NCI-H2029 treated with DMSO at 0.1 percent for 48 hours (cell line): ENCODE measurements around the gene PPID.
A peak's percentile ranks its signal among the peaks of the same experiment; 100 is the strongest.
"Not testable (repeated sequence)": the region's sequence is repeated elsewhere in the genome, so short reads cannot be mapped to it uniquely, and the experiment has no call there.

Experiments
- DNase-seq: peaks from one replicate; lab custom pipeline; 2025; lab: John Stamatoyannopoulos, UW

The PPID gene

DNA sequence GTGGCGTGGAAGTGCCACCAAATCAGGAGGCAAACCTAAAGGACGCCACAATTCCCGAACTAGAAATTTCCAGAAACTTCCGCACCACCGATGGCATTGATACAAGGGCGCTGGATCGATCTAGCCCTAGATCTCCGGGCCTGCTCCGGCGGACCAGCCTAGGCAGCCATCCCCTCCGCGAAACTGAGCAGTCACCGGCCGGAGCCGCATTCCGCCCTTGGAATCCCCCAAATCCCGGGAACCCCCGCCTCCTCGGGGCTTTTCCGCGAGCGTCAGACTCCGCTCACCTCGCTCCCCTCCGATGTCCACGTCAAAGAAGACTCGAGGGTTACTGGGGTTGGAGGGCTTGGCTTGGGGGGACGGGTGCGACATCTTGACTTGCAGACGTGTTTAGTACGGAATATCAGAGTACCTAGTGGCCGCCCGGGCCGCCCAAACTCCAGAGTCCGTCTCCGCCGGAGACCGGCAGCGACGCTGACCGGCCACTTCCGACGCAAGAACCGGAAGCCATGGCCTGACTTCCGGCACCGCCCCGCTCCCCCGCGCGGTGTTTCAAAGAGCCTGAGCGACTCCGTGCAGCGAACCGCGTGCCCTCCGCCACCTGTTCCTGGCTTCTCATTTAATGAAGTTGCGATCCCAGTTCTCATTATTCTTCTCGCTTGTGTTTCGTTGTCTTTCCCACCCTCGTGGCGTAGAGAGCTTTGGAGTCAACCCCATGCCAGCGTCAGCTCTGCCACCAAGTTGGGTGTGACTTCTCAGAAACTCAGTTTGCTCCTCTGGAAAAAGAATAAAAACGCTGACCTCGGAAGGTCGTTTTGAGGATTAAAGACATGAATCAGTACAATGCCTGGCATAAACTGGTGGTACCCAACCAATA is at the start of gene PPID:
Gene PPID (minus strand): TSS at position 480 of the 877 bp plus-strand sequence. CDS start 108 bp downstream, at position 372.
- DNase-seq, result peak; percentile 35

DNA sequence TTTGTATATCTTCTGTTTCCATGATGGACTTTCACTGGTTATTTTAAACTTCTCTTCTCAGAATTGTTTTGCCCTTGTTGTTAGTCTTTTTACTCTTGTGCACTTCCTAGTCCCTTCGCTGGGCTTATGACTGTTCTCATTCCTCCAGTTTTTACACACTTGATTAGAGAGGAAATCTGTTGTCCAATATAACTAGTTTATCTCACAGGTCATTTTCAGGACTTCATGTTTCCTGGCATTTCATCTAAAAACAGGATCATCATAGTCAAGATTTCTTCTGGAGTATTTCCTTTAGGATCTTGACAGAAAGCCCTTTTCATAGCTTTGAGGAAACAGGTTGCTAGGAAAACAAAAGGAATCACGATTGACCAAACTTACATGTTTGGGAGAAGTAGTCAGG is 48.6 kb upstream of the PPID start:
- no peak for DNase-seq

DNA sequence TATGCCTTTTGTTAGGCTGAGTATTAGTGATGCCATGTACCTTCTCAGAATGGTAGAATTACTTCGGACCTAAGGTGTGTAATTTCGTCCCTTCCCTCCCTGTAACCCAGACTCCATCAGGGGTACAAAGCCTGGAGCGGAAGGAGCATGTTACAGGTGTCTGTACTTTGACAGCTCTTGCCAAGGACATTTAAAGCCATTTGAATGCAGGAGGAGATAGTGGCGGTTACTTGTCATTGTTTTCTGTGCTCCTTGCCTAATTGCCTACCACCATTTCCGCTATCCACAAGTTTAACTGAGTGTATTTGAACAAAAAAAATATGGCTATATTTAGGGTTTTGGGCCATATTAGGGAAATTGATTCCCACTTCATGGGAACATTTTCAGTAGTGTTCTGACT is 47.5 kb upstream of the PPID start:
- DNase-seq, result no peak

DNA sequence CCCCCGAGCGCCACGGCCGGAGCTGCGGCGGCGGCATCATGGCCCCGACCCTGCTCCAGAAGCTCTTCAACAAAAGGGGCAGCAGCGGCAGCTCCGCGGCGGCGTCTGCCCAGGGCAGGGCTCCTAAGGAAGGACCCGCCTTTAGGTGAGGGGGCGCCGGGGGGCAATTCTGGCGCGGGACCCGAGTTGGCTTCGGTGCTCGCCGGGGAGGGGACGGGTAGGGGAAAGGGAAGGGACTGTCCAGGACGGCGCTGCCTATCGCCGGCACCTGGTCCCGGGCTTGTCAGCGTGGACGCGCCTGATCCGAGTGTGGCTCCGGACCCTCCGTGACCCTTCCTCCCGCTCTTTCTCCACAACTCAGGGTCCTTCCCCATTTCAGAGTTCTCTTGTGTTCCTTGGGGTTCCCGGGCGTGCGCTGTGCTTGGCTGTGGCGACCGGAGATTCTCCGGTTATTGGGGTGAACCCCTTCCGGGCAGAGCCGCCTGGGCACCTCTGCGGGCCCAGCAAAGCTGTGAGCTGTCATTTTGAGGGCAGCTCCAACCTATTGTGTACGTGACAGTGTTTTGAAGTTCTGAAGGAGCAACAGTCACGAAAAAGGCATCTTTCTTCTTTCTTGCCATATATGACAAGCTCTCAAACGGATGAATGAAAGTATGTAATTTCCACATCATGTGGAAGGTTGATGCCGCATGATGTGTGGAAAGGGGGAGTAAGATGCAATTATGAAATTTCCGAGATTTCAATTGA is 46.2 kb upstream of the PPID start:
- no peak for DNase-seq

DNA sequence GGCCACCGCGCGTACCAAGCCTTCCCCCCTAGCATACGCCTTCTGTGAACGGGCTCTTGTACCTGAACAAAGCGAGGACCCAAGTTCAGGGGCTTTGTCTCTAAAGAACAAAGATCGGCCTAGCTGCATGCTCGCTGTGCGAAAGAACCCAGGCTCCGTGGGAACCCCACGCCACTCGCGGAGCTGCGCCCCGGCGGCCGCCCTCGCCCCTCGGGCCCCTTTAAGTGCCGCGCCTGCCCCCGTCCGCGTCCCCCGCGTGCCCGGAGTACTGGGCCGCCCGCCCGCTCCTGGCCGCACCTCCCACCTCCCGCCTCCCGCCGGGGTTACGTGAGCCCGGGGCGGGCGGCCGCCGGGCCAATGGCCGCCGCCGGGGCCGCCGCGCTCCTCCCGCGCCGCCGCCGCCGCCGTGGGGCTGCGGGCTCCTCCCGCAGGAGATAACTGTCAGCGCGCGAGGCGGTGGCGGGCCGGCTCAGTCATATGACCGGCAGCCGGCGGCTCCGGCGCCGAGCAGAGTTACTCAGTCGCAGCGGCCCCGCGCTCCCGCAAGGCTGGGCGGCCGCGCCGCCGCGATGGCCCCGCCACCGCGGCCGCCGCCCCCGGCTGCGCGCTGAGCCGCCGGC is 45.5 kb upstream of the PPID start, which contains the start of gene FNIP2:
Gene FNIP2 (plus strand): TSS at position 472 of the 620 bp plus-strand sequence. CDS start 187 bp downstream, outside the sequence.
- peak; percentile 37 for DNase-seq

DNA sequence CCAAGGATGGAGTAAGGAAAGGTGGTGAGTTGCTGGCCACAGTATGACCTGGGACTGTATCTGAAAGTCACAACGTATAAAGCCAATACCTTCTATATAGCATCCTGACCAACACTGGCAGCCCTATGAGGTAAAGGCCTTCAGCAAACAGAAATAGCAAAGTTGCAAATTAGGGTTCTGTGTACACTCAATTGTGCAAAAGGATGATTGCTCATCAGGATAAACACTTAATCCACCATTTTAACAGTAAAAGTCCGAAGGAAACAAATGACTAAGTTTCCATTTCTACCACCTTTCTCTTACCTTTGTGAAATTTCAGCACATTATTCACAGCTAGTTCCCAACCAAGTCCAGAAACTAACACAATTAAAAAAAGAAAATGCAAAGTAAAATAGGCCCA is 44.3 kb upstream of the PPID start:
- DNase-seq, result no peak

DNA sequence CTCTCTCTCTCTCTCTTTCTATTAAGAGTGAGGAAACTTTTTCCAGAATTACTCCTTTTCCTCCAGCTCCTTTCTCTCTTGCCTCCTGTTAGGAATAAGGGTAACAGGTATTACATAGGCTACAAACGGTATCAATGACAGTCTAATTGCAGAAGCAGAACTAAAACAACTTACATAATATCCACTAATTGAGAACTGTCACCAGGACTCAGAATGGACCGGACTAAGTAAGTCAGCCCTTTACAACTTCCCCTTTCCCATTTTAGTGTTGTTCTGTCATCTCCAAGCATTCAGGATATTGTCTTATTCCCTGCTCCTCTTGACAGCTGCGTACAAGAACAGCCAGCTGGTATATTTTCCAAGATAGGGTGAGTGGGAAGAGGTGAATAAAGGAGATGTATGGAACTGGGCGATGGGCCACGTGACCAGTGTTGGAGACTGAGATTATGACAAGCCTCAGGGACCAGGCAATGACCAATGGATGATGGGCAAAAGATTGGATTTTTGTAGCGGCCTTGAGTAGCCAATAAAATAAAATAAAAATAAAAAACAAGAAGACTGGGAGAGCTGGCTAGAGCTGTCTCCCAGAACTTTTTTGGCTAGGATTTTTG is 43.3 kb upstream of the PPID start:
- no peak for DNase-seq

DNA sequence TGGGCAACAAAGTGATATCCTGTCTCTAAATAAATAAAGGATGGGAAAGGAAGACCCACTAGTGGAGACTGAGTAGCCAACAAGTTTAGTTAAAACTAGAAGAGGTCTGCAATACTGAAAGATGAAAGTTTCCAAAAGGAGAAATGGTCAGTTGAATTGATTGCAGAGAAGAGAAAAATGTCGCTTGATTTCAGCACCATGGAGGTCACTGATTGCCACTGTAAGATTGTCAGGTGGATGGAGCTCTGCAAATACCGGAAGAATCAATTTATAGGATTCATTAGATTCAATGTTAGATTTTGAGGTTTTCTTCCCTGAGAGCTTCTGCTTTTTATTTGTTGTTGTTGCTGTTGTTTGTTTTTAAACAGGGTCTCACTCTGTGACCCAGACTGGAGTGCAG is 40.3 kb upstream of the PPID start:
- no peak for DNase-seq

DNA sequence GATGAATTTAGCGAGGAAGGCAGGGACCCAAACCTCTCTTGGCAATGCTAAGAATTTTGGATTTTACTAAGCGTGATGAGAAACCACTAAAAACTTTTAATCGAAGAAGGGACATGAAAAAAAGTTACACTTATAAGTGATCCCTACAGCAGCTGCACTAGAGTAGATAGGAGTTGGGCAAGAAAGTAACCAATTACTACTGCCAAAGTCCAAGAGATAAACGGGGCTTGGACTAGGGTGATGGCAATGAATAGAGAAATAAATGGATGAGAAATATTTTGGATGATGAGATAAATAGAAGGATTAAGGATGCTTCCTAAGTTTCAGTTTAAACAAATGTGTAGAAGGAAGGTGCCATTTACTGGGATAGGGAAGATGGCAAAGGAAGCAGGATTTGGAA is 39.4 kb upstream of the PPID start:
- DNase-seq, result no peak

DNA sequence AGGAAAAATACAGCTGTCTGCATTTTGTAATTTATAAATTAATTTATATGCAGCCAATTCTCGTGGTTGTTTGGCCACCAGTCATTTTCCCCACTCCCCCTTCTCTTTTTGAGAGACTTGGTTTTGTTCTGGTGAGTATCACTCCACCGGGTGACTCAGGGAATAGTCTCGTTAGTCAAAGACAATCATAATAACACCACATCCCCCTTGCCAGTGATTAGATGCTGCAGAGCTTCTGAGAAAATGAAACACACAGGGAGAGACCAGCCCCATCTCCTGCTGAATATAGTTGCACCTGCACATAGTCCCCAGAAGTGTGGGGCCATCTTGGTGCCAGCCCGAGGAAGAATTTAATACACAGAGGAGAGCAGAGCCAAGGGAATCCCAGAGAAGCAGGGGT is 37.7 kb upstream of the PPID start:
- DNase-seq, result no peak

DNA sequence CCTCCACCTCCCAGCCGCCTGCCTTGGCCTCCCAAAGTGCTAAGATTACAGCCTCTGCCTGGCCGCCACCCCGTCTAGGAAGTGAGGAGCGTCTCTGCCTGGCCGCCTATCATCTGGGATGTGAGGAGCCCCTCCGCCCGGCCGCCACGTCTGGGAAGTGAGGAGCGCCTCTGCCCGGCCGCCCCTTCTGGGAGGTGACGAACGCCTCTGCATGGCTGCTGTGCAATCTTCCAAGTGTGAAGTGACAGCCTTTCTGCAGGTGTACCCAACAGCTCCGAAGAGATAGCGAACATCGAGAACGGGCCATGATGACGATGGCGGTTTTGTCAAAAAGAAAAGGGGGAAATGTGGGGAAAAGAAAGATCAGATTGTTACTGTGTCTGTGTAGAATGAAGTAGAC is 36.3 kb upstream of the PPID start:
- not testable (repeated sequence) for DNase-seq

DNA sequence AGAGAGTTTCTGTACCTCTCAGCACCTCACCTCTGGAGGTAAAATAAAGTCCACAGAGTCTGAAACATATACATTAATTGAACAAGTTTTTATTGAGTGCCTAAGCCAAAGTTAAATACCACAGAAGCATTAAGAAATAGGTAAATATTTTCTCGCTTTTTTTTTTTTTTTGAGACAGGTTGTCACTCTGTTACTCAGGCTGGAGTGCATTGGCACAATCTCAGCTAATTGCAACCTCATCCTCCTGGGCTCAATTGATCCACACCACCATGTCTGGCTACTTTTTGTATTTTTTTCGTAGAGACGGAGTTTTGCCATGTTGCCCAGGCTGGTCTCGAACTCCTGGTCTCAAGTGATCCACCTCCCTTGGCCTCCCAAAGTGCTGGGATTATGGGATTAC is 35.5 kb upstream of the PPID start:
- no peak for DNase-seq

DNA sequence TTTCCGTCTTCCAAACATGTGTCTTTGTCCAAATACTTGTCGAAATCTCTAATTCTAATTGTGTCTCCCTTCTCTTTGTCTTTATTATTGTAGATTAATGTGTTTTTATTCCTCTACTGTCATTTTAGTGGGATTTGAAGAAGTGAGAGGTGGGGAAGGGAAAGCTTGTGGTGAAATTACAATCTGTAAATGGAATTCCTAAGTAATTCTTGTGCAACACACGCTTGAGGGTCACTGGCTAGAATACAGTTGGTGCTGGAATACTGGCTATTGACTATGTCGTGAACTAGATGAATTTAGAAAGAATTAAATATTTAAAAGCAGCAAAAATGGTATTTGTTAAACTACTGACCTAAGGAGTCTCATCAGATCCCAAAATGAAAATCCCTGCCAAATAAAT is 34.9 kb upstream of the PPID start:
- DNase-seq, result no peak

DNA sequence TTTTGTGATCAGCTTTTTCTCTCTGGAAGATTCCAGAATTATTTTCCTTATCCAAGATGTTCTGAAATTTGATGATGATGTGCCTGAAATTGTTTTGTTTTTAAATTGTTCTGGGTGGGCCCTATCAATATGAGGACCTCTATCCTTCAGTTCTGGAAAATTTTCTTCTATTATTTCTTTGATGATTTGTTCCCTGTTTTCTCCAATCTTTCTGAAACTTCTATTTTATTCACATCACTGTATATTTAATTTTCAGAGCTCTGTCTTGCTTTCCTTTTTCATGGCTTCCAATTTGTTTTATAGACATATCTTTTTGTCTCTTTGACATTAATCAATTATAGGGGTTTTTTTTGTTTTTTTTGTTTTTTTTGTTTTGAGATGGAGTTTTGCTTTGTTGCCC is 33.4 kb upstream of the PPID start:
- DNase-seq, result no peak

DNA sequence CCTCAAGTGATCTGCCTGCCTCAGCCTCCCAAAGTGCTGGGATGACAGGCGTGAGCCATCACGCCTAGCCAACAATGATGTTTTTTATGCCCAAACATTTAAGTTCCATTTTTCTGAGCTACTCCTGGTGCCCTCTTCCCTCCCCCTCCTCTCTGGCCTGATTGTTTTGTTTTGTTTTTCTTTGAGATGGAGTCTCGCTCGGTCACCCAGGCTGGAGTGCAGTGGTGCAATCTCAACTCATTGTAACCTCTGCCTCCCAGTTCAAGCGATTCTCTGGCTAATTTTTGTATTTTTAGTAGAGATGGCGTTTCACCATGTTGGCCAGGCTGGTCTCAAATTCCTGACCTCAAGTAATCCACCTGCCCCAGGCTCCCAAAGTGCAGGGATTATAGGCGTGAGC is 32.6 kb upstream of the PPID start:
- not testable (repeated sequence) for DNase-seq

DNA sequence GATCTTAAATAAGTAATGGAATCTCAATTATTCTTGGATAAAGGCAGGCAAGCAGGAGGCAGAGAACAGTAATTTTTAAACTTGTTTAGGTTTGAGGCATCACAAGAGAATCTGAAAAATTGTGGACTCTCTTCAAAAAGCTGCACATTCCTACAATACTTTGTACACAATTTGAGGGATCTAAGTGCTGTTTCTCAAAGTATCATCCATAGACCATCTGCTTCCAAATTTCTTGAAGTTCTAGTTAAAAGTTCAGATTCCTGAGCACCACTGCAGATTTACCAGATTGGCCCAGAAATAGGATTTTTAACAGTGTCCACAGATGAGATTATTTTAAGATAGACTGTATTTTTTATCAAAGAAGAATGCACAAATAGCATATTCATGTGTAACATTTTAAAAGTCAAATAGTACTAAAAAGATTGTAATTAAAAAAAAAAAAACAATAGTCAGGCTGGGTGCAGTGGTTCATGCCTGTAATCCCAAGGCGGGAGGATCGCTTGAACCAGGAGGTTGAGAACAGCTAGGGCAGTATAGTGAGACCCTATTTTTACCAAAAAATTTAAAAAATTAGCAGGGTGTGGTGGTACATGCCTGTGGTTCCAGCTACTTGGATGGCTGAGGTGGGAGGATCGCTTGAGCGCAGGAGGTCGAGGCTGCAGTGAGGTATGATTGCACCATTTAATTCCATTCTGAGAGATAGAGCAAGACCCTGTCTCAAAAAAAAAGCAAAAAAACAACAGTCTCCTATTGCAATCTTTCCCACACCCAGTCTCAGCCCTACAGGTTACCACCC is 31.4 kb upstream of the PPID start:
- no peak for DNase-seq

DNA sequence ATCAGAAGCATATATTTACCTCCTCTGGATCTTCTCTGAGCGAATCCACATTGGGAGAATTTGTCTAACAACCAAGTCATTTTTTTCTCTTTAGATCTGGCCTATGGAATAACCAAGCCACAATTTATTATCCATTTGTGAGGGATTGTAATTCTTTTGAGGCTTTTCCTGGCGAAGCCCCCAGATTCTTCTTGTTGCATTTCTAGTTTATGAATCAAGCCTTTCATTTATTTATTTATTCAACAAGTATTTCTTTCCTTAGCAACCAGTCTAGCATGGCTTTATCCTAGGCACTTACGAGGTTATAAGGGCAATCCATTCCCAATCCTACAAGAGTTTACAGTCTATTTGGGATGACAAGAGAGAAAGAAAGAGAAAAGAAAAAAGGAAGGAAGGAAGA is 27.2 kb upstream of the PPID start:
- DNase-seq, result no peak

DNA sequence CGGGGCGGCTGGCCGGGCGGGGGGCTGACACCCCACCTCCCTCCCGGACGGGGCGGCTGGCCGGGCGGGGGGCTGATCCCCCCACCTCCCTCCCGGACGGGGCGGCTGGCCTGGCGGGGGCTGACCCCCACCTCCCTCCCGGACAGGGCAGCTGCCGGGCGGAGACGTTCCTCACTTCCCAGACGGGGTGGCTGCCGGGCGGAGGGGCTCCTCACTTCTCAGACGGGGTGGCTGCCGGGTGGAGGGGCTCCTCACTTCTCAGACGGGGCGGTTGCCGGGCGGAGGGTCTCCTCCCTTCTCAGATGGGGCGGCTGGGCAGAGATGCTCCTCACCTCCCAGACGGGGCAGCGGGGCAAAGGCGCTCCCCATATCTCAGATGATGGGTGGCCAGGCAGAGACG is 23.3 kb upstream of the PPID start:
- DNase-seq, result not testable (repeated sequence)

DNA sequence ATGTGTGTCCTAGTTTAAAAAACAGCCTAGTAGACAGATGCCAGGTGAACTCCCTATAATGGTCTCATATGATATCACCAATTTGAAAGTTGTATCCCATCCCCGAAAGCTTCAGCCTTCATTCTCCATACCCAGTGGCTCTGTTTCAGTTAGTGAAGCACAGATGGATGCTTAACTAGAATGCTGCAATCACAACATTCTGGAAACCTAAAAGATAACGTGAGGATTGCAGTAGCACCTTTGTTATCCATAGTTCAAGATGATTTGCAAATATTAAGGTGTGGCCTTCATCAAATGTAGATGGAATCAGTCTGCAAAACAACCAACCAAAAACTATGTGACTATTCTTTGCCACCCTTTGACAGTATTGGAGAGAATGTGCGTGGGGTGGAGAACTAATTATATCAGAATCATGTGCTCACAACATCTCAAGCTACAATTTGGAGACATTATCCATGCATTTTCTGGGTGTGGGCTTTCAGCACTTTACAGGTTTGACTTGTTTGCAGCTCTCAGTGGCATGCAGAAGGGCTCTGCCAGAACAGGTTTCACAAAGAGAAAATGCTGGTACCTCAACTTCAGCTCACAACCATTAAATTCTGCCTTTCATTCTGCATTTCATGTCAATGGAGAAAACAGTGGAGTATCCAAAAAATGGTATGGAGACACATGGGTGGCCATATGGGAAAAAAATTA is 18.3 kb upstream of the PPID start:
- DNase-seq, result no peak

DNA sequence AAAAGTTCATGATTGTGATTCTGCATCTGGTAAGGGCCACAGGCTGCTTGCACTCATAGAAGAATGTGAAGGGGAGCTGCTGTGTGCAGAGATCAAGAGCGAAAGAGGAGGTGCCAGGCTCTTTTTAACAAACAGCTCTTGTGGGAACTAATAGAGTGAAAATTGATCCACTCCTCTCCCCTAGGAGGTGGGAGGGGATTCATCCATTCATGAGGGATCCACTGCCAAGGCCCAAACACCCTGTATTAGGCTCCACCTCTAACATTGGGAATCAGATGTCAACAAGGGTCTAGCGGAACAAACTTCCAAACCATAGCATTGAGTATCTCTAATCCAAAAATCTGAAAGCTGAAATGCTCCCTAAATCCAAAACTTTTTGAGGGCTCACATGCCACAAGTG is 16.4 kb upstream of the PPID start:
- no peak for DNase-seq

DNA sequence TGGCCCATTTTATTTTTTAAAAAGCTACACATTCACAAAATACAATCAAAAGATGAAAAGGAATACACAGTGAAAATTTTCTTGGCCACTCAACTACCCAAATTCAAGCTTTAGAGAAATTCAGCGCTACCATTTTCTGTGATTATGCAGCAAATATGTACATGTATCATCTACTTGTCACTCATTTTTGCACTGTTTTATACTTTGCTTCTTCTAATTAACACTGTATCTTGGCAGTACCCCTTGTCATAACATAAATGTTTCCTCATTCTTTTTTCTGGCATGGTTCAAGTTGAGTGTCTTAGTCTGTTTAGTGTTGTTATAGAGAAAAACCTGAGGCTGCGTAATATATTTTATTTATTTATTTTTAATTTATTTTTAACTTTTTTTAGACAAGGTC is 15.7 kb upstream of the PPID start:
- no peak for DNase-seq
